Measurements from ENCODE around the gene RAB3C. TPM values are rescaled to one million over a fixed set of nuclear protein-coding genes. Genes with fewer than 3 reads are reported as not detected.

The RAB3C gene
- total RNA-seq, 4 donors from 2014 or later: under 0.01 to 1.2 (median 0.41) TPM

- no peaks in the 10 kb centered on the region for H3K9me3 ChIP-seq
- H3K4me1 ChIP-seq: no peaks in the 10 kb centered on the region
- TF ChIP-seq CTCF (IDR thresholded peaks at IDR 0.05) (no peak), POLR2A (IDR thresholded peaks at IDR 0.05) (no peak)
- H3K4me3 ChIP-seq (replicated peaks in 1 of 3): no peak overlapping the region
- H3K36me3 ChIP-seq: no peaks in the 10 kb centered on the region
- intact Hi-C loops (cut with DNase I): no loop called here
- no peak overlapping the region for H3K27ac ChIP-seq
- H3K27me3 ChIP-seq: no peaks in the 10 kb centered on the region
- DNase-seq: no peak
Measured at GRCh38 chr5:58838729-58839128, 255.9 kb downstream of the RAB3C start.

- no peak for TF ChIP-seq POLR2A (IDR thresholded peaks at IDR 0.05)
- no peak for TF ChIP-seq CTCF (IDR thresholded peaks at IDR 0.05)
- Histone ChIP-seq H3K9me3 (no peaks in the 10 kb centered on the region), H3K4me3 (replicated peaks in 1 of 3) (no peak overlapping the region), H3K27ac (no peak overlapping the region), H3K36me3 (no peaks in the 10 kb centered on the region), H3K4me1 (no peaks in the 10 kb centered on the region), H3K27me3 (no peaks in the 10 kb centered on the region)
- DNase-seq: no peak
- intact Hi-C loops (cut with DNase I): loop anchor here (10.0 kb wide), 1 partner anchor 348 kb away; the partner anchor contains the start of gene GAPT
- WGBS, 2 donors: 89 to 93% methylated on average over 2 of the region's 2 CpGs
Measured at GRCh38 chr5:58842852-58843251, 260.0 kb downstream of the RAB3C start.

- Histone ChIP-seq H3K4me3 (replicated peaks in 1 of 3) (no peak overlapping the region), H3K27ac (no peak overlapping the region), H3K27me3 (no peaks in the 10 kb centered on the region), H3K4me1 (no peaks in the 10 kb centered on the region), H3K36me3 (no peaks in the 10 kb centered on the region), H3K9me3 (no peaks in the 10 kb centered on the region)
- TF ChIP-seq CTCF (IDR thresholded peaks at IDR 0.05) (no peak), POLR2A (IDR thresholded peaks at IDR 0.05) (no peak)
- 29 to 35% methylated on average over 2 of the region's 2 CpGs for WGBS, 2 donors
- intact Hi-C loops (cut with DNase I): loop anchor here (10.0 kb wide), 1 partner anchor 350 kb away; the partner anchor contains the start of gene GAPT
- DNase-seq: no peak
Measured at GRCh38 chr5:58844395-58844794, 261.5 kb downstream of the RAB3C start.

GRCh38 chr5:58847041-58847440 is 264.2 kb downstream of the RAB3C start:
- 79 to 95% methylated on average over 5 of the region's 5 CpGs for WGBS, 2 donors
- no peak for DNase-seq
- intact Hi-C loops (cut with DNase I): loop anchor here (10.0 kb wide), 1 partner anchor 352 kb away; the partner anchor contains the start of gene GAPT
- Histone ChIP-seq H3K27ac (no peak overlapping the region), H3K36me3 (no peaks in the 10 kb centered on the region), H3K4me3 (replicated peaks in 1 of 3) (no peak overlapping the region), H3K9me3 (no peaks in the 10 kb centered on the region), H3K4me1 (no peaks in the 10 kb centered on the region), H3K27me3 (no peaks in the 10 kb centered on the region)
- no peak for TF ChIP-seq POLR2A (IDR thresholded peaks at IDR 0.05)
- no peak for TF ChIP-seq CTCF (IDR thresholded peaks at IDR 0.05)

- WGBS, 2 donors: 37 to 46% methylated on average over 1 of the region's 1 CpG
- no peak for TF ChIP-seq CTCF (IDR thresholded peaks at IDR 0.05)
- TF ChIP-seq POLR2A (IDR thresholded peaks at IDR 0.05): no peak
- Histone ChIP-seq H3K4me1 (no peaks in the 10 kb centered on the region), H3K27me3 (no peaks in the 10 kb centered on the region), H3K9me3 (no peaks in the 10 kb centered on the region), H3K36me3 (no peaks in the 10 kb centered on the region), H3K4me3 (replicated peaks in 1 of 3) (no peak overlapping the region), H3K27ac (no peak overlapping the region)
- no peak for DNase-seq
- intact Hi-C loops (cut with DNase I): loop anchor here (10.0 kb wide), 1 partner anchor 354 kb away; the partner anchor contains the start of gene GAPT
Measured at GRCh38 chr5:58849223-58849622, 266.3 kb downstream of the RAB3C start.
